ENCODE measurements around the gene THSD7B. TPM values are rescaled to one million over a fixed set of nuclear protein-coding genes. Genes with fewer than 3 reads are reported as not detected.

The THSD7B gene
- total RNA-seq, 1 donor = 0.36 TPM

DNA sequence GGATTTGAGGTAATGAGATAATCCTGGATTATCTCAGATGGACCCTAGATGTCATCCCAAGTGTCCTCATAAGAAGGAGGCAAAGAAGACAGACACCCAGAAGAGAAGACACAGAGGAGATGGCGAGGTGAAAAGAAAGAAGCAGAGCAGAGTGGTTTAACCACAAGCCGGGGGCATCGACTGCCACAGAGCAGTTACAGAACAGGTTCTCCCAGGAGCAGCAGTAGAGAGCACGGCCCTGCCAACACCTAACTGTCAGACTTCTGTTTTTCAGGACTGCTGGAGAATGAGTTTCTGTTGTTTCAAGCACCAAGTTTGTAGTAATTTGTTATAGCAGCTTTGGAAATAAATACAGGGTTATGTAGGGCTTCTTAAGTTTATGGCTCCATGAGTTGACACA lies 437.0 kb downstream of the THSD7B start:
- no peak for DNase-seq (ENCODE audit: low read depth)
- TF ChIP-seq, protein P1, sequence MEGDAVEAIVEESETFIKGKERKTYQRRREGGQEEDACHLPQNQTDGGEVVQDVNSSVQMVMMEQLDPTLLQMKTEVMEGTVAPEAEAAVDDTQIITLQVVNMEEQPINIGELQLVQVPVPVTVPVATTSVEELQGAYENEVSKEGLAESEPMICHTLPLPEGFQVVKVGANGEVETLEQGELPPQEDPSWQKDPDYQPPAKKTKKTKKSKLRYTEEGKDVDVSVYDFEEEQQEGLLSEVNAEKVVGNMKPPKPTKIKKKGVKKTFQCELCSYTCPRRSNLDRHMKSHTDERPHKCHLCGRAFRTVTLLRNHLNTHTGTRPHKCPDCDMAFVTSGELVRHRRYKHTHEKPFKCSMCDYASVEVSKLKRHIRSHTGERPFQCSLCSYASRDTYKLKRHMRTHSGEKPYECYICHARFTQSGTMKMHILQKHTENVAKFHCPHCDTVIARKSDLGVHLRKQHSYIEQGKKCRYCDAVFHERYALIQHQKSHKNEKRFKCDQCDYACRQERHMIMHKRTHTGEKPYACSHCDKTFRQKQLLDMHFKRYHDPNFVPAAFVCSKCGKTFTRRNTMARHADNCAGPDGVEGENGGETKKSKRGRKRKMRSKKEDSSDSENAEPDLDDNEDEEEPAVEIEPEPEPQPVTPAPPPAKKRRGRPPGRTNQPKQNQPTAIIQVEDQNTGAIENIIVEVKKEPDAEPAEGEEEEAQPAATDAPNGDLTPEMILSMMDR (IDR thresholded peaks at IDR 0.05; ENCODE audit: insufficient read depth, low read length) = no peak
- H3K4me3 ChIP-seq (ENCODE audit: low read depth, low read length) = no peak overlapping the region

- H3K4me3 ChIP-seq (ENCODE audit: low read depth, low read length) = no peak overlapping the region
- TF ChIP-seq, protein P1 (IDR thresholded peaks at IDR 0.05; ENCODE audit: insufficient read depth, low read length) = no peak
- DNase-seq (ENCODE audit: low read depth) = no peak
These were observed 440.0 kb downstream of the THSD7B start for GRCh38 chr2:137205324-137205723.

DNA sequence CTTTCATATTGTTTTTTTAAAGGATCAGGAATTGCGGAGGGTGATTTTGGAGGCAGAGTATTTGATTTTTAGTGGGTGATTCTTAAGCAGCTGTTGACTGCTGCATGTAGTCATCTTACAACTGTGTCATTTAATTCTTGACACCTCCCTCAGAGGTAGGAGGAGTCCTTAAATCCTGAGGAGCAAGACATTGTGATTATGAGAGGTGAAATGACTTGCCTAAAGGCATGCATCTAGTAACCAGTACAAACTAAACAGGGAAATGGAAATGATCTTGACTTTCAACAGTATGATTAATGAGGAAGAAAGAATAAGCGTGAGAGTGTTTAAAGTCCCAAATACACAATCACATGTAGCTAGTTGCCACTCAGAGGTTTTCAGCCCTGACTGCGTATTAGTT lies 440.7 kb downstream of the THSD7B start:
- TF ChIP-seq, protein P1 (IDR thresholded peaks at IDR 0.05; ENCODE audit: insufficient read depth, low read length) = no peak
- no peak overlapping the region for H3K4me3 ChIP-seq (ENCODE audit: low read depth, low read length)
- no peak for DNase-seq (ENCODE audit: low read depth)

- H3K4me3 ChIP-seq (ENCODE audit: low read depth, low read length) = no peak overlapping the region
- no peak for DNase-seq (ENCODE audit: low read depth)
- TF ChIP-seq, protein P1 (IDR thresholded peaks at IDR 0.05; ENCODE audit: insufficient read depth, low read length) = no peak
These were observed 441.7 kb downstream of the THSD7B start for GRCh38 chr2:137207030-137207429.

- peak; percentile 22 for DNase-seq (ENCODE audit: low read depth)
These were observed 443.1 kb downstream of the THSD7B start for GRCh38 chr2:137208431-137208891.

GRCh38 chr2:137210039-137210438 lies 444.7 kb downstream of the THSD7B start:
- TF ChIP-seq, protein P1 (IDR thresholded peaks at IDR 0.05; ENCODE audit: insufficient read depth, low read length) = no peak
- H3K4me3 ChIP-seq (ENCODE audit: low read depth, low read length) = no peak overlapping the region
- DNase-seq (ENCODE audit: low read depth) = no peak

More at GRCh38 chr2:137208431-137208891, 443.1 kb downstream of the THSD7B start:
- no peak overlapping the region for H3K4me3 ChIP-seq (ENCODE audit: low read depth, low read length)
- TF ChIP-seq, protein P1 (IDR thresholded peaks at IDR 0.05; ENCODE audit: insufficient read depth, low read length) = no peak

DNA sequence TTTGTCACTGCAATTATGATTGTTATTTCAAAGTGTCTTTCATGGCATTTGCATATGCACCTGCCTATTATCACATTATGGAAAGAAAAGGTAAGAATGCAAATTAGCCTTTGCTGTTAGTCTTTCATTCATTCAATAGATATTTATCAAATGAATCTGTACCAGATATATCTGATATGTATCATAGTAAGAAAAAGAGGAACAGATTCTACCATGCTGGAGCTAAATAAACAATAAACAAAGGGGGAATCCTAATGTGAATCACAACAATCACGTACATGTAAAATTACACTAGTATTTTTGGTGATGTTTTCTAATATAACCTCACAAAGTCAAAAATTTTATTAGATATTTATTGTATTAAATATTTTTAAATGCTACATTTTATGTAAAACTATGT lies 446.4 kb downstream of the THSD7B start:
- TF ChIP-seq, protein P1 (IDR thresholded peaks at IDR 0.05; ENCODE audit: insufficient read depth, low read length) = no peak
- no peak overlapping the region for H3K4me3 ChIP-seq (ENCODE audit: low read depth, low read length)

More for the DNA sequence above, 446.4 kb downstream of the THSD7B start:
- no peak for DNase-seq (ENCODE audit: low read depth)

Measured in fibroblast of the aortic adventitia (primary cell).